ENCODE measurements around the gene TNFRSF8. TPM values are rescaled to one million over a fixed set of nuclear protein-coding genes. Genes with fewer than 3 reads are reported as not detected.

The TNFRSF8 gene
- total RNA-seq, 1 experiment from 2014 or later = 2.9 TPM

GRCh38 chr1:12096615-12097014 is 33.5 kb downstream of the TNFRSF8 start:
- H4K20me1 ChIP-seq (ENCODE audit: control insufficient read depth, insufficient read depth, insufficient read length) = no peaks in the 10 kb centered on the region
- H3K18ac ChIP-seq (ENCODE audit: insufficient read length, low read depth, low read length) = no peak overlapping the region
- H3K4me1 ChIP-seq (ENCODE audit: insufficient read depth, low read length) = no peaks in the 10 kb centered on the region
- no peak overlapping the region for H3K27ac ChIP-seq (ENCODE audit: insufficient read length, low read depth, low read length)
- no peak overlapping the region for H4K8ac ChIP-seq (replicated peaks; ENCODE audit: insufficient read length, low read depth, low read length)
- H3K27me3 Mint-ChIP-seq (ENCODE audit: low read depth) = no peaks in the 10 kb centered on the region
- H3K23me2 ChIP-seq (ENCODE audit: insufficient read length, low read depth, low read length, poor library complexity, severe bottlenecking) = no peaks in the 10 kb centered on the region
- H3K9me3 Mint-ChIP-seq = no peaks in the 10 kb centered on the region
- H3K27me3 ChIP-seq (ENCODE audit: insufficient read depth, low read length) = no peaks in the 10 kb centered on the region
- no peaks in the 10 kb centered on the region for H3K79me1 ChIP-seq (ENCODE audit: insufficient read depth, low read depth, low read length, poor library complexity, severe bottlenecking)
- H3K4me3 Mint-ChIP-seq = no peak overlapping the region
- no peak overlapping the region for H3K23ac ChIP-seq (ENCODE audit: insufficient read length, low read depth, low read length)
- no peaks in the 10 kb centered on the region for H3K9me3 ChIP-seq (ENCODE audit: control insufficient read depth, low read depth, low read length)
- no peak overlapping the region for H2BK5ac ChIP-seq (ENCODE audit: insufficient read length, low read length)
- H2BK15ac ChIP-seq (ENCODE audit: low read depth, low read length) = no peak overlapping the region
- no peaks in the 10 kb centered on the region for H3K4me1 Mint-ChIP-seq
- H2AK5ac ChIP-seq (ENCODE audit: insufficient read length, low read length) = no peak overlapping the region
- no peak overlapping the region for H3K56ac ChIP-seq (ENCODE audit: insufficient read length, low read depth, low read length)
- H3K4me2 ChIP-seq (ENCODE audit: insufficient read depth, insufficient read length, low read length) = no peak overlapping the region
- no peaks in the 10 kb centered on the region; the same call in 1 of the 2 replicates for H3K79me2 ChIP-seq (ENCODE audit: insufficient read depth, low read length)
- no peak overlapping the region for H4K91ac ChIP-seq (ENCODE audit: insufficient read length, low read depth, low read length)
- H2BK12ac ChIP-seq (ENCODE audit: insufficient read length, low read depth, low read length) = no peak overlapping the region
- WGBS (ENCODE audit: extremely low coverage, insufficient read length, low lambda C conversion rate) = no CpG with 5 or more reads among the region's 5 CpGs
- H3K27ac Mint-ChIP-seq = no peak overlapping the region; a peak in 1 of 7 replicates
- no peak overlapping the region for H2BK20ac ChIP-seq (ENCODE audit: low read depth, low read length, poor library complexity, severe bottlenecking)
- H2AFZ ChIP-seq (ENCODE audit: low read length) = no peak overlapping the region
- no peak overlapping the region for H4K5ac ChIP-seq (ENCODE audit: insufficient read length, low read depth, low read length)
- DNase-seq = no peak
- H3K14ac ChIP-seq (ENCODE audit: insufficient read depth, low read length) = no peak overlapping the region
- no peak for TF ChIP-seq CTCF (conservative IDR thresholded peaks at IDR 0.05)
- no peak overlapping the region for H3K4ac ChIP-seq (ENCODE audit: low read depth, low read length)
- no peak overlapping the region for H2BK120ac ChIP-seq (ENCODE audit: low read depth, low read length, poor library complexity, severe bottlenecking)
- H3T11ph ChIP-seq (ENCODE audit: low read length) = no peak overlapping the region
- H3K36me3 Mint-ChIP-seq (ENCODE audit: insufficient read depth in 1 of 3, low read depth in 3 of 3) = peaks cover 0 to 4% (median 0%) of the 10 kb centered on the region in 3 experiments; a peak in 4 of 7 replicates
- no peak overlapping the region for H3K9ac ChIP-seq (ENCODE audit: extremely low read depth, insufficient read length, low read length)
